ENCODE results near the gene BPIFB6. TPM values are rescaled to one million over a fixed set of nuclear protein-coding genes. Genes with fewer than 3 reads are reported as not detected.

The BPIFB6 gene
- total and polyA plus RNA-seq, 2 of the 4 experiments (the other 2 are of a cell fraction): not detected

GRCh38 chr20:33072813-33073212 lies 41.4 kb downstream of the BPIFB6 start:
- H4K91ac ChIP-seq (ENCODE audit: insufficient read depth, low read depth, low read length): no peak overlapping the region
- H3K4me2 ChIP-seq (ENCODE audit: low read depth, low read length): no peak overlapping the region

More at GRCh38 chr20:33072813-33073212, 41.4 kb downstream of the BPIFB6 start:
- no peak for ATAC-seq (ENCODE audit: low read depth)
- Histone ChIP-seq H3K36me3 (ENCODE audit: control insufficient read depth, insufficient read depth, low read length) (no peaks in the 10 kb centered on the region), H2BK15ac (ENCODE audit: low read depth, low read length) (no peak overlapping the region), H3K9me1 (ENCODE audit: insufficient read depth, low read length) (no peaks in the 10 kb centered on the region), H2AK5ac (ENCODE audit: low read depth, low read length) (no peak overlapping the region), H3K4me1 (ENCODE audit: control insufficient read depth, insufficient read depth, low read length) (no peaks in the 10 kb centered on the region), H2BK120ac (ENCODE audit: low read depth, low read length) (no peak overlapping the region), H3K27me3 (ENCODE audit: control insufficient read depth, insufficient read depth, low read length) (peaks cover 14% of the 10 kb centered on the region), H2BK5ac (ENCODE audit: low read depth, low read length, poor library complexity, severe bottlenecking) (no peak overlapping the region), H3K4ac (ENCODE audit: low read depth, low read length) (no peak overlapping the region), H4K8ac (ENCODE audit: low read depth in 2 of 2, low read length in 2 of 2) (no peak overlapping the region), H3K27ac (ENCODE audit: insufficient read depth, low read length) (no peak overlapping the region), H2AFZ (replicated peaks; ENCODE audit: low read length, poor library complexity) (no peak overlapping the region), H3K79me1 (ENCODE audit: low read depth in 1 of 2, low read length in 2 of 2) (no peaks in the 10 kb centered on the region), H3K9me3 (ENCODE audit: control insufficient read depth, insufficient read depth, low read length) (no peaks in the 10 kb centered on the region), H3K23ac (ENCODE audit: low read depth, low read length) (no peak overlapping the region), H3K9ac (ENCODE audit: low read depth, low read length) (no peak overlapping the region), H2BK20ac (ENCODE audit: low read depth, low read length) (no peak overlapping the region), H3K18ac (ENCODE audit: low read depth, low read length) (no peak overlapping the region), H3K56ac (ENCODE audit: extremely low read depth, insufficient read depth, low read length) (no peak overlapping the region), H3K4me3 (ENCODE audit: insufficient read depth, low read depth, low read length) (no peak overlapping the region), H3K14ac (replicated peaks; ENCODE audit: low read depth, low read length) (no peak overlapping the region), H4K5ac (ENCODE audit: low read depth, low read length) (no peak overlapping the region), H4K20me1 (ENCODE audit: insufficient read depth, low read length) (no peaks in the 10 kb centered on the region; the same call in 1 of the 2 replicates), H2AK9ac (replicated peaks; ENCODE audit: low read depth, low read length, poor library complexity) (no peak overlapping the region)
- CTCF ChIA-PET: no interaction called here
- DNase-seq: no peak
- WGBS, 2 experiments (ENCODE audit: extremely low coverage in 2 of 2, insufficient read length in 1 of 2): 60% methylated on average over 1 of the region's 2 CpGs; no CpG with 5 or more reads in 1 of the 2 experiments
- in situ Hi-C loops (cut with MboI; ENCODE audit: low sequenced_read_pairs): no loop called here
- TF ChIP-seq FOS (IDR thresholded peaks at IDR 0.05; ENCODE audit: low read depth, low read length): no peak
- TF ChIP-seq MXI1 (IDR thresholded peaks at IDR 0.05; ENCODE audit: borderline replicate concordance, low read depth, low read length): no peak
- TF ChIP-seq RFX5 (IDR thresholded peaks at IDR 0.05; ENCODE audit: low read depth, low read length): no peak
- TF ChIP-seq CTCF (conservative IDR thresholded peaks at IDR 0.05; ENCODE audit: low read depth, low read length): no peak
- no peak for TF ChIP-seq RAD21 (IDR thresholded peaks at IDR 0.05; ENCODE audit: low read length)
- TF ChIP-seq POLR2A (IDR thresholded peaks at IDR 0.05; ENCODE audit: low read depth, low read length): no peak
- TF ChIP-seq ELK1 (IDR thresholded peaks at IDR 0.05; ENCODE audit: borderline replicate concordance, low read depth, low read length): no peak
- no peak for TF ChIP-seq SMC3 (IDR thresholded peaks at IDR 0.05; ENCODE audit: low read depth, low read length)
- no peak for TF ChIP-seq CEBPB (IDR thresholded peaks at IDR 0.05; ENCODE audit: low read depth, low read length)
- no peak for TF ChIP-seq MAFK (IDR thresholded peaks at IDR 0.05; ENCODE audit: low read depth, low read length)
- no peak for TF ChIP-seq RCOR1 (IDR thresholded peaks at IDR 0.05; ENCODE audit: insufficient replicate concordance, low read length)
- no peak for TF ChIP-seq MAZ (IDR thresholded peaks at IDR 0.05; ENCODE audit: borderline replicate concordance, low read depth, low read length)
- intact Hi-C loops (cut with micrococcal nuclease): no loop called here
- POLR2A ChIA-PET (ENCODE audit: unreplicated experiment): no interaction called here
- dilution Hi-C loops (cut with HindIII; ENCODE audit: low sequenced_read_pairs, unreplicated experiment): no loop called here
- BruUV-seq (replicated peaks): no TSS peak

Measured in IMR-90 (cell line).